Small intestine (tissue), 16 donors: ENCODE measurements around the gene TMEM248. TPM values are rescaled to one million over a fixed set of nuclear protein-coding genes. Genes with fewer than 3 reads are reported as not detected.
A peak's percentile ranks its signal among the peaks of the same experiment; 100 is the strongest.
"Not testable (repeated sequence)": the region's sequence is repeated elsewhere in the genome, so short reads cannot be mapped to it uniquely, and the experiment has no call there.

ENCODE experiments used
- DNase-seq, 2 donors: peaks; one replicate each; pipeline versions ENCODE4 v3.0.0 to v3.0.0-alpha.2; 2013
- FAIRE-seq: peaks from 2 replicates; lab custom pipeline; 2012; peaks lifted over from hg19 to GRCh38; lab: Jason Lieb, UNC
- H3K27ac ChIP-seq, 3 donors: one replicate each; pipeline ENCODE4 v1.5.1; 2013; ENCODE audit warnings: low read length in 2 of 3, mild to moderate bottlenecking in 2 of 3, control low read depth in 1 of 3, inconsistent platforms in 1 of 3, low read depth in 1 of 3, moderate library complexity in 1 of 3
- H3K27me3 ChIP-seq, 3 donors: one replicate each; pipeline ENCODE4 v1.6.1; 2013; ENCODE audit warnings: low read length in 3 of 3, inconsistent platforms in 1 of 3; ENCODE audit not compliant: control insufficient read depth in 3 of 3, insufficient read depth in 3 of 3
- H3K36me3 ChIP-seq, 3 donors: one replicate each; pipeline ENCODE4 v1.6.1; 2013; ENCODE audit warnings: low read length in 3 of 3, inconsistent platforms in 1 of 3, low read depth in 1 of 3, mild to moderate bottlenecking in 1 of 3, moderate library complexity in 1 of 3; ENCODE audit not compliant: control insufficient read depth in 3 of 3, insufficient read depth in 2 of 3
- H3K4me1 ChIP-seq, 3 donors: one replicate each; pipeline ENCODE4 v1.6.1; 2013; ENCODE audit warnings: low read length in 2 of 3, inconsistent platforms in 1 of 3, low read depth in 1 of 3, mild to moderate bottlenecking in 1 of 3, moderate library complexity in 1 of 3; ENCODE audit not compliant: control insufficient read depth in 3 of 3, insufficient read depth in 2 of 3
- H3K4me3 ChIP-seq, 3 donors: one replicate each; pipeline ENCODE4 v1.5.1; 2013; ENCODE audit warnings: low read length in 3 of 3, control low read depth in 1 of 3, inconsistent platforms in 1 of 3, low read depth in 1 of 3, mild to moderate bottlenecking in 1 of 3, moderate library complexity in 1 of 3
- H3K9me3 ChIP-seq, 2 donors: one replicate each; pipeline ENCODE4 v1.6.1; 2013; ENCODE audit warnings: low read depth in 1 of 2, low read length in 1 of 2; ENCODE audit not compliant: control insufficient read depth in 2 of 2, insufficient read depth in 1 of 2
- WGBS, 3 donors: extraction: QIAGEN DNeasy Blood & Tissue Kit; methylation state at CpG; one replicate each; pipeline ENCODE4 v1.1.7; 2013; 5-methylcytosine and 5-hydroxymethylcytosine counted together
- long read RNA-seq, 10 donors: transcript quantifications; one replicate each; lab custom pipeline, GENCODE V29; 2026
- polyA plus RNA-seq, 4 donors: library from polyadenylated mRNA; stranded (reverse) in 3 of 4; unstranded in 1 of 4; fragments of 200-250 nt in 3 of 4; fragments of 120-200 nt in 1 of 4; gene quantifications; one replicate each; pipeline versions ENCODE4 v1.2.1 to v1.2.3, GENCODE V29; 2013
- donor health status: healthy with polysubstance abuse.
- donor health status: control.
- donor health status: control.
- donor health status: Bipolar disorder and iron deficiency.
- donor health status: healthy.

TMEM248 gene, protein sequence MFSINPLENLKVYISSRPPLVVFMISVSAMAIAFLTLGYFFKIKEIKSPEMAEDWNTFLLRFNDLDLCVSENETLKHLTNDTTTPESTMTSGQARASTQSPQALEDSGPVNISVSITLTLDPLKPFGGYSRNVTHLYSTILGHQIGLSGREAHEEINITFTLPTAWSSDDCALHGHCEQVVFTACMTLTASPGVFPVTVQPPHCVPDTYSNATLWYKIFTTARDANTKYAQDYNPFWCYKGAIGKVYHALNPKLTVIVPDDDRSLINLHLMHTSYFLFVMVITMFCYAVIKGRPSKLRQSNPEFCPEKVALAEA
- 10 to 100 TPM; 16.3 to 61.9 (median 37.3) TPM for polyA plus RNA-seq
- long read RNA-seq, donor 1, full-length matches to known transcripts = 32 of 67 reads
- long read RNA-seq, donor 1, partial matches to known transcripts = 35 of 67 reads
- long read RNA-seq, donor 1, other reads (novel, unspliced or antisense) = 0 of 67 reads
- long read RNA-seq, donor 2, full-length matches to known transcripts = 12 of 20 reads
- long read RNA-seq, donor 2, partial matches to known transcripts = 8 of 20 reads
- long read RNA-seq, donor 2, other reads (novel, unspliced or antisense) = 0 of 20 reads
- long read RNA-seq, donor 3, full-length matches to known transcripts = 10 of 38 reads
- long read RNA-seq, donor 3, partial matches to known transcripts = 28 of 38 reads
- long read RNA-seq, donor 3, other reads (novel, unspliced or antisense) = 0 of 38 reads
- long read RNA-seq, donor 4 = 0 reads
- long read RNA-seq, donor 5, full-length matches to known transcripts = 1 of 7 reads
- long read RNA-seq, donor 5, partial matches to known transcripts = 6 of 7 reads
- long read RNA-seq, donor 5, other reads (novel, unspliced or antisense) = 0 of 7 reads
- long read RNA-seq, donor 6, full-length matches to known transcripts = 14 of 34 reads
- long read RNA-seq, donor 6, partial matches to known transcripts = 20 of 34 reads
- long read RNA-seq, donor 6, other reads (novel, unspliced or antisense) = 0 of 34 reads
- long read RNA-seq, donor 7, full-length matches to known transcripts = 17 of 34 reads
- long read RNA-seq, donor 7, partial matches to known transcripts = 17 of 34 reads
- long read RNA-seq, donor 7, other reads (novel, unspliced or antisense) = 0 of 34 reads
- long read RNA-seq, donor 8, partial matches to known transcripts = 0 of 1 reads
- long read RNA-seq, donor 8, other reads (novel, unspliced or antisense) = 0 of 1 reads
- long read RNA-seq, donor 9, full-length matches to known transcripts = 3 of 64 reads
- long read RNA-seq, donor 9, partial matches to known transcripts = 61 of 64 reads
- long read RNA-seq, donor 9, other reads (novel, unspliced or antisense) = 0 of 64 reads
- long read RNA-seq, donor 10, full-length matches to known transcripts = 26 of 42 reads
- long read RNA-seq, donor 10, partial matches to known transcripts = 16 of 42 reads
- long read RNA-seq, donor 10, other reads (novel, unspliced or antisense) = 0 of 42 reads

- WGBS, 3 donors = 0 to 1% (median 1%) methylated on average over 50 to 67 of the region's 67 CpGs
- Histone ChIP-seq H3K27ac (peak within 1 kb of the TSS; percentile 75 to 94 (median 79)), H3K36me3 (peaks cover 0 to 18% (median 0%) of the 10 kb centered on the region in 3 donors), H3K27me3 (no peaks in the 10 kb centered on the region), H3K4me3 (peak within 1 kb of the TSS; percentile 86 to 98 (median 96)), H3K9me3 (no peaks in the 10 kb centered on the region), H3K4me1 (peaks cover 5 to 7% (median 5%) of the 10 kb centered on the region in 3 donors)
- FAIRE-seq = no peak
- DNase-seq = peak; percentile 90 to 97
These were observed at the start of gene TMEM248 for GRCh38 chr7:66920769-66921395. Gene TMEM248, plus strand, starts transcription at chr7:66921225. Its CDS starts 20,641 bp downstream, at chr7:66941866.

DNA sequence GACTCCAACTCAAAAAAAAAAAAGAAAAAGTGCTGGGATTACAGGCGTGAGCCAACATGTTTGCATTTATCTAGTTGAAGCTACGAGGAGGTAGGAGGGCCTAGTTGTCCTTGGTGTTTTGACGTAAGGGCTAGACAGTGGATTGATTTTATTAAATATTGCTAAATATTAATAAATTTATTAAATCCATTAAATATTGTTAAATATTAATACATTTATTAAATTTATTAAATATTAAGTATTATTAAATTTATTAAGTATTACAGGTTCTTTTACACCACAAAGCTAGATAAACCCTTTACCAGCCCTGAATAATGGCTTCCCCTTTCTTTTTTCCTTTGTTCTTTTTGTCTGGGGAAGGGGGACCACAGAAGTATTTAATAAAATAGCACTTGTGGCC is 47.5 kb upstream of the TMEM248 start:
- whole genome bisulfite sequencing, 3 donors = 91 to 96% (median 96%) methylated on average over 3 of the region's 3 CpGs
- no peaks in the 10 kb centered on the region for H3K9me3 ChIP-seq
- peaks cover 0 to 24% (median 3%) of the 10 kb centered on the region in 3 donors for H3K36me3 ChIP-seq
- FAIRE-seq (no peak), DNase-seq (no peak)
- H3K27ac ChIP-seq = no peak overlapping the region
- no peaks in the 10 kb centered on the region for H3K4me1 ChIP-seq
- no peak overlapping the region for H3K4me3 ChIP-seq
- no peaks in the 10 kb centered on the region for H3K27me3 ChIP-seq

GRCh38 chr7:66877577-66878300 is 43.3 kb upstream of the TMEM248 start:
- peaks cover 0 to 17% (median 0%) of the 10 kb centered on the region in 3 donors for H3K36me3 ChIP-seq
- no peak for FAIRE-seq
- no peaks in the 10 kb centered on the region for H3K27me3 ChIP-seq
- WGBS, 3 donors = 74 to 93% (median 87%) methylated on average over 1 of the region's 1 CpG
- DNase-seq = no peak
- peaks cover 0 to 3% (median 0%) of the 10 kb centered on the region in 3 donors for H3K4me1 ChIP-seq
- no peak overlapping the region for H3K4me3 ChIP-seq
- H3K27ac ChIP-seq = peak overlapping the region in 1 of 3 donors; percentile 10
- H3K9me3 ChIP-seq = no peaks in the 10 kb centered on the region

DNA sequence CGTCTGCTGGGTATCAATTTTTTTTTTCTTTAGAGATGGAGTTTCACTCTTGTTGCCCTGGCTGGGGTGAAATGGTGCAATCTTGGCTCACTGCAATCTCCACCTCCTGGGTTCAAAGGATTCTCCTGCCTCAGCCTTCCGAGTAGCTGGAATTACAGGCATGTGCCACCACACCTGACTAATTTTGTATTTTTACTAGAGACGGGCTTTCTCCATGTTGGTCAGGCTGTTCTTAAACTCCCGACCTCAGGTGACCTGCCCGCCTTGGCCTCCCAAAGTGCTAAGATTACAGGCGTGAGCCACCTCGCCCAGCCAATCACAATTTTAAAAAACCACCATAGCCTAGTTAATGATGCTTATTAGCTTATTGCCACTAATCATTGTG is 42.7 kb upstream of the TMEM248 start:
- DNase-seq, H3K27ac ChIP-seq, H3K4me3 ChIP-seq, H3K9me3 ChIP-seq, H3K27me3 ChIP-seq, H3K4me1 ChIP-seq, FAIRE-seq: not testable (repeated sequence)
- peaks cover 0 to 12% (median 0%) of the 10 kb centered on the region in 3 donors for H3K36me3 ChIP-seq
- WGBS, 3 donors = 90 to 93% (median 90%) methylated on average over 7 of the region's 7 CpGs

DNA sequence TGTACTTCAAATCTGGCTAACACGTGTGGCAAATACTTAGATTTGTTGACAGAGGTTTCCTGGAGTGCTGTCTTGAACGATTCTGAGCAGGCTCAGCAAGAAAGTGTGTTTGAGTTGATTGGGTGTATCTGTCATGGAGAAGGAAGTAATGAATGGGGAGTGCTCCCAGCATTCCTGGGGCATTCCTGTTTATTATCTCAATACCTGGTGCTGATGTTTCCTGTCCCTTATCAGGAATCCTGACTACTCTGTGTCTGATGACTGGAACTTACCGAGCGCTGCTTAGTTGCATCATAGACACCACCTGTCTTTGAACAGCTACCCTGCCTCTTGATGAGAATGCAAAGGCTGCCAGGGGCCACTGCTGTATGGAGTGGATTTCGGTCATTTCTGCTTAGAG is 41.0 kb upstream of the TMEM248 start:
- 33 to 41% (median 39%) methylated on average over 5 of the region's 5 CpGs for WGBS, 3 donors
- no peak for FAIRE-seq
- peaks cover 0 to 18% (median 0%) of the 10 kb centered on the region in 3 donors for H3K36me3 ChIP-seq
- no peak overlapping the region for H3K4me3 ChIP-seq
- peak; percentile 49 to 60 for DNase-seq
- peak overlapping the region in 1 of 3 donors; percentile 44 for H3K27ac ChIP-seq
- peaks cover 0 to 3% (median 0%) of the 10 kb centered on the region in 3 donors for H3K4me1 ChIP-seq
- H3K9me3 ChIP-seq = no peaks in the 10 kb centered on the region
- no peaks in the 10 kb centered on the region for H3K27me3 ChIP-seq

DNA sequence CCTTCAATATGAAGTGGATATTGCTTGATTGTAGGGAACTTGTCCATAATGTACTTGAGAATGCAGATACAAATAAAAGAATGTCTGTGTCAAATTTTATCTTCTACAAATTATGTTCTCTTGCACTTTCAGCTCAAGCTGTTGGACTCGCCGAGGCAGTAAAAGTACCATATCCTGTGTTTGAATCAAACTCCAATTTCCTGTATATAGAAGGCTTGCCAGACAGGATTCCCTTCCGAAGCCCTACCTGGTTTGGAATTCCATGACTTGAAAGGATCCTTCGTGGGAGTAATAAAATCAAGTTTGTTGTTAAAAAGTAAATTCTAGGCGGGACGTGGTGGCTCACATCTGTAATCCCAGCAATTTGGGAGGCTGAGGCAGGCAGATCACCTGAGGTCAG is 40.4 kb upstream of the TMEM248 start:
- not testable (repeated sequence) for DNase-seq, FAIRE-seq, H3K4me3 ChIP-seq, H3K4me1 ChIP-seq, H3K27me3 ChIP-seq, H3K9me3 ChIP-seq
- 66 to 82% (median 81%) methylated on average over 6 of the region's 6 CpGs for WGBS, 3 donors
- H3K27ac ChIP-seq = peak overlapping the region in 2 of 3 donors; percentile 24 to 44
- H3K36me3 ChIP-seq = peaks cover 0 to 18% (median 2%) of the 10 kb centered on the region in 3 donors

DNA sequence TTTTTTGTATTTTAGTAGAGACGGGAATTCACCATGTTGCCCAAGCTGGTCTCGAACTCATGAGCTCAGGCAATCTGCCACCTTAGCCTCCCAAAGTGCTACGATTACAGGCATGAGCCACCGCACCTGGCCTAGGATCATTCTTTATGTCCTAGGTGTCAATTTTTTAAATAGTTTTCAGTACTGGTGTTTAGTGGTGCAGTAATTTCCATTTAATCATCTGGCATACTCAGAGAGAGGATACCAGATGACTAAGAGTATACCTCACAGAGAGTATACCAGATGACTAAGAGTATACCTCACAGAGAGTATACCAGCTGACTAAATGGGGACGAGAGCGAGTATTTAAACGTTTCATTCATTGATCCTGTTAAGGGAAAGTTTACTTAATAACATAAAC is 37.3 kb upstream of the TMEM248 start:
- no peak for DNase-seq
- H3K9me3 ChIP-seq = no peaks in the 10 kb centered on the region
- 79 to 93% (median 89%) methylated on average over 7 of the region's 7 CpGs for WGBS, 3 donors
- H3K4me3 ChIP-seq = no peak overlapping the region
- peaks cover 0 to 3% (median 0%) of the 10 kb centered on the region in 3 donors for H3K4me1 ChIP-seq
- H3K36me3 ChIP-seq = peaks cover 0 to 22% (median 3%) of the 10 kb centered on the region in 3 donors
- H3K27ac ChIP-seq = no peak overlapping the region
- H3K27me3 ChIP-seq = no peaks in the 10 kb centered on the region
- FAIRE-seq = no peak
